Stimulated activated CD8-positive, alpha-beta memory T cell treated with anti-CD3 and anti-CD28 coated beads, Interleukin-2, amount 100 ng/mL, for 48 hours (primary cell): ENCODE measurements around the gene BSPH1.
"Not testable (repeated sequence)": the region's sequence is repeated elsewhere in the genome, so short reads cannot be mapped to it uniquely, and the experiment has no call there.

Source experiments
- DNase-seq, 2 donors: peaks; one replicate each; pipeline ENCODE4 v3.0.0-alpha.2; 2020; ENCODE audit warnings: low read depth in 2 of 2

Gene BSPH1

DNA sequence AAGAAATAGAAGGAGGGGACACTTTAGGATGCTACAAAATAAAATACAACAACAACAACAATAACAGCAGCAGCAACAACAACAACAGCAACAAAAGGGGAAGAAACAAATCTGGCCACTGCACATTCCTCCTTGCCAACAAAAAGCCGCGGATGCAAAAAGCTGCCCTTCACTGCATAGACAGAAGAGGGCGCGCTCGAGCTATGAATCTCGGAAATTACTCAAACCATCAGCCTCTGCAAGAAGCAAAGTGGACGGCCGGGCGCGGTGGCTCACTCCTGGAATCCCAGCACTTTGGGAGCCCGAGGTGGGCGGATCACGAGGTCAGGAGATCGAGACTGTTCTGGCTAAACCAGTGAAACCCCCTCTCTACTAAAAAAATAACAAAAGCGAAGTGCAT, 71.9 kb downstream of the BSPH1 start:
- DNase-seq, result not testable (repeated sequence)
